Hepatocyte (in vitro differentiated cells): Measurements from ENCODE around the gene FBXW5.

Experiments
- EZH2phosphoT487 ChIP-seq: fragments of 200-600 bp; sonication (generic); IDR thresholded peaks from one replicate; pipeline ENCODE4 v1.6.1; 2018; ENCODE audit warnings: antibody characterized with exemption, mild to moderate bottlenecking, low read depth, moderate library complexity; ENCODE audit not compliant: unreplicated experiment, severe bottlenecking
- TF ChIP-seq, protein P1 (sequence below): fragments of 200-600 bp; sonication (generic); IDR thresholded peaks from 2 replicates; pipeline ENCODE4 v1.5.1; 2016; ENCODE audit warnings: antibody characterized with exemption, mild to moderate bottlenecking; ENCODE audit not compliant: poor library complexity

- TF ChIP-seq, protein P1, sequence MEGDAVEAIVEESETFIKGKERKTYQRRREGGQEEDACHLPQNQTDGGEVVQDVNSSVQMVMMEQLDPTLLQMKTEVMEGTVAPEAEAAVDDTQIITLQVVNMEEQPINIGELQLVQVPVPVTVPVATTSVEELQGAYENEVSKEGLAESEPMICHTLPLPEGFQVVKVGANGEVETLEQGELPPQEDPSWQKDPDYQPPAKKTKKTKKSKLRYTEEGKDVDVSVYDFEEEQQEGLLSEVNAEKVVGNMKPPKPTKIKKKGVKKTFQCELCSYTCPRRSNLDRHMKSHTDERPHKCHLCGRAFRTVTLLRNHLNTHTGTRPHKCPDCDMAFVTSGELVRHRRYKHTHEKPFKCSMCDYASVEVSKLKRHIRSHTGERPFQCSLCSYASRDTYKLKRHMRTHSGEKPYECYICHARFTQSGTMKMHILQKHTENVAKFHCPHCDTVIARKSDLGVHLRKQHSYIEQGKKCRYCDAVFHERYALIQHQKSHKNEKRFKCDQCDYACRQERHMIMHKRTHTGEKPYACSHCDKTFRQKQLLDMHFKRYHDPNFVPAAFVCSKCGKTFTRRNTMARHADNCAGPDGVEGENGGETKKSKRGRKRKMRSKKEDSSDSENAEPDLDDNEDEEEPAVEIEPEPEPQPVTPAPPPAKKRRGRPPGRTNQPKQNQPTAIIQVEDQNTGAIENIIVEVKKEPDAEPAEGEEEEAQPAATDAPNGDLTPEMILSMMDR: no peak
- TF ChIP-seq EZH2phosphoT487: no peak
Observed at GRCh38 chr9:136984464-136985026, 40.0 kb upstream of the FBXW5 start.
